ENCODE data around the gene PNMA1. TPM values are rescaled to one million over a fixed set of nuclear protein-coding genes. Genes with fewer than 3 reads are reported as not detected.

Gene PNMA1
- polyA plus RNA-seq, 1 experiment: 21.5 TPM

- Histone ChIP-seq H3K27ac (ENCODE audit: low read depth, low read length) (peak overlapping the region; percentile 31), H3K4me3 (ENCODE audit: low read depth, low read length) (no peak overlapping the region), H3K9me3 (ENCODE audit: control insufficient read depth, insufficient read depth, low read length) (no peaks in the 10 kb centered on the region), H3K27me3 (ENCODE audit: control insufficient read depth, insufficient read depth, low read length) (no peaks in the 10 kb centered on the region)
- ChIA-PET POLR2A (interaction anchor here (0.6 to 1.1 kb wide), 2 partner anchors 13 to 246 kb away, joined by 3 to 4 read pairs; a partner anchor contains a TSS), CTCF (interaction anchor here (0.7 to 1.2 kb wide), 4 partner anchors 13 to 23 kb away, joined by 3 read pairs; no protein-coding TSS in a partner anchor)
- no peak for DNase-seq (ENCODE audit: low read depth, low spot score)
- peak; percentile 39 for TF ChIP-seq CTCF (IDR thresholded peaks at IDR 0.05; ENCODE audit: low read depth, low read length)
Observed at GRCh38 chr14:73746520-73747378, 32.6 kb upstream of the PNMA1 start.

- no peak for TF ChIP-seq CTCF (IDR thresholded peaks at IDR 0.05; ENCODE audit: low read depth, low read length)
- ChIA-PET POLR2A (interaction anchor here (0.6 to 1.7 kb wide), 3 partner anchors 9 to 247 kb away, joined by 3 to 6 read pairs (median 4); a partner anchor contains a TSS), CTCF (interaction anchor here (0.6 to 2.0 kb wide), 4 partner anchors 9 to 47 kb away, joined by 3 to 9 read pairs (median 4); no protein-coding TSS in a partner anchor)
- Histone ChIP-seq H3K9me3 (ENCODE audit: control insufficient read depth, insufficient read depth, low read length) (no peaks in the 10 kb centered on the region), H3K4me3 (ENCODE audit: low read depth, low read length) (no peak overlapping the region), H3K27me3 (ENCODE audit: control insufficient read depth, insufficient read depth, low read length) (no peaks in the 10 kb centered on the region), H3K27ac (ENCODE audit: low read depth, low read length) (peak overlapping the region; percentile 31)
- no peak for DNase-seq (ENCODE audit: low read depth, low spot score)
Observed at GRCh38 chr14:73745571-73746519, 31.7 kb upstream of the PNMA1 start.

GRCh38 chr14:73744874-73745529, 30.8 kb upstream of the PNMA1 start:
- Histone ChIP-seq H3K4me3 (ENCODE audit: low read depth, low read length) (no peak overlapping the region), H3K27me3 (ENCODE audit: control insufficient read depth, insufficient read depth, low read length) (no peaks in the 10 kb centered on the region), H3K9me3 (ENCODE audit: control insufficient read depth, insufficient read depth, low read length) (no peaks in the 10 kb centered on the region), H3K27ac (ENCODE audit: low read depth, low read length) (peak overlapping the region; percentile 21)
- CTCF ChIA-PET: interaction anchor here (0.6 to 2.0 kb wide), 4 partner anchors 10 to 48 kb away, joined by 3 to 9 read pairs (median 4); no protein-coding TSS in a partner anchor
- POLR2A ChIA-PET: interaction anchor here (1.1 to 1.7 kb wide), 2 partner anchors 10 to 27 kb away, joined by 3 to 6 read pairs; no protein-coding TSS in a partner anchor
- no peak for TF ChIP-seq CTCF (IDR thresholded peaks at IDR 0.05; ENCODE audit: low read depth, low read length)
- no peak for DNase-seq (ENCODE audit: low read depth, low spot score)

GRCh38 chr14:73744175-73744867, 30.1 kb upstream of the PNMA1 start:
- no peaks in the 10 kb centered on the region for H3K27me3 ChIP-seq (ENCODE audit: control insufficient read depth, insufficient read depth, low read length)
- ChIA-PET POLR2A (interaction anchor here (0.7 to 1.7 kb wide), 3 partner anchors 10 to 28 kb away, joined by 3 to 6 read pairs (median 3); no protein-coding TSS in a partner anchor), CTCF (interaction anchor here (1.0 to 2.0 kb wide), 2 partner anchors 10 to 15 kb away, joined by 4 to 9 read pairs; no protein-coding TSS in a partner anchor)
- TF ChIP-seq CTCF (IDR thresholded peaks at IDR 0.05; ENCODE audit: low read depth, low read length): no peak
- no peak overlapping the region for H3K4me3 ChIP-seq (ENCODE audit: low read depth, low read length)
- no peak for DNase-seq (ENCODE audit: low read depth, low spot score)
- peak overlapping the region; percentile 31 for H3K27ac ChIP-seq (ENCODE audit: low read depth, low read length)
- no peaks in the 10 kb centered on the region; the same call in 1 of the 2 replicates for H3K9me3 ChIP-seq (ENCODE audit: control insufficient read depth, insufficient read depth, low read length)
